HG03196 (cell line): ENCODE data around the gene MARK2.

Experiments
- ATAC-seq: cut with Tn5 transposase; IDR thresholded peaks from one replicate; pipeline ENCODE4 v1.9.1; 2021; ENCODE audit not compliant: unreplicated experiment

MARK2 gene

GRCh38 chr11:63907808-63908530 lies 69.1 kb downstream of the MARK2 start:
- no peak for ATAC-seq

DNA sequence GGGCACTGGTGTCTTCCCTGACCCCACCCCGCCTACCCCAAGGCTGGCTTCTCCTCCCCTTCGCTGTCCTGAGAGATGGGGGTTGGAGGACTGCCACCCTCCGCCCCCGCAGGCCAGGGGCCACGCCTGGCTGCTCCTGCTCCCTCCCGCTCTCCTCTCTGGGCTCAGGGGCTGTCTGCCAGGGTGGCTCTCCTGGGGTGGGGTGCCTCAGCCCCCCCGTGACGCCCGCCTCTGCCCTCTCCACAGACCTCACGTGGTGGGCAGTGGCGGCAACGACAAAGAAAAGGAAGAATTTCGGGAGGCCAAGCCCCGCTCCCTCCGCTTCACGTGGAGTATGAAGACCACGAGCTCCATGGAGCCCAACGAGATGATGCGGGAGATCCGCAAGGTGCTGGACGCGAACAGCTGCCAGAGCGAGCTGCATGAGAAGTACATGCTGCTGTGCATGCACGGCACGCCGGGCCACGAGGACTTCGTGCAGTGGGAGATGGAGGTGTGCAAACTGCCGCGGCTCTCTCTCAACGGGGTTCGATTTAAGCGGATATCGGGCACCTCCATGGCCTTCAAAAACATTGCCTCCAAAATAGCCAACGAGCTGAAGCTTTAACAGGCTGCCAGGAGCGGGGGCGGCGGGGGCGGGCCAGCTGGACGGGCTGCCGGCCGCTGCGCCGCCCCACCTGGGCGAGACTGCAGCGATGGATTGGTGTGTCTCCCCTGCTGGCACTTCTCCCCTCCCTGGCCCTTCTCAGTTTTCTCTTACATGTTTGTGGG lies 69.9 kb downstream of the MARK2 start:
- no peak for ATAC-seq

- ATAC-seq, result no peak
Observed at GRCh38 chr11:63909591-63910506, 70.9 kb downstream of the MARK2 start.

DNA sequence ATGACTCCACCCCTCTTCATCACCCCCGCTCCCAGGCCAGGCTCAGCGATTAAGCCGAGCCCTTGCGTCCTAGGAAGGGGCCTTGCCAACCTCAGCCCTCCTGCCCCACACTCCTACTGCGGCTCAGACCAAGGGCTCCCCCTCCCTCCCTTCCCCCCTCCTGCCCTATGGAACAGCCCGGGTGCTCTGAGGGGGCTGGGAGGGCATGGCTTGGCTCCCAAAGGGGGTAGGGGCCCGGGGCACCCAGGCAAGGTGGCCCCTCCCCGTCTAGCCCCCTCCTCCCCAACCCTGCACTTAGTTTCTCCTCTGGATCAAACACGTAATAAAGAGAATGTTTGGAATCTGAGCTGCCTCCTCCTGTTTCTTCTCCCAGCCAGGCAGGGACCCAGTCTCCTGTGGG lies 71.8 kb downstream of the MARK2 start:
- ATAC-seq, result no peak

DNA sequence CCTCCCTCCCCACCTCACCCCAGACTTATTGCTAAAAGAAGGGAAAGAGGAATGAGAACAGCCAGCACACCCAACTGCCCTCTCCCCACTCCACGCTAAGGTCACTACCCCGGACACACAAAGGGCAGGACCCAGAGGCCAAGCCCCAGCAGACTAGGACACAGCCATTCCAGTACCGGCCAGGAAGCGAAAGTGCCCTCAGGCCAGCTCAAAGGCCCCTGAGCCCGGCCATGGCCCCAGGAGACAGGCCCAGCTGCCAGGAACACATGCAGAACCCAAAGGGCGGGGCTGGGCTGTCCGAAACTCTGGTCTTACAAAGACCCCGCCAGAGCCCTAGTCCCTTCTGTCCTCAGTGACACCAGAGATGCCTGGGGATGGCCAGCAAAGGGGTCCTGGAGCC lies 72.5 kb downstream of the MARK2 start:
- no peak for ATAC-seq

- no peak for ATAC-seq
Observed at GRCh38 chr11:63911876-63912275, 73.0 kb downstream of the MARK2 start.

DNA sequence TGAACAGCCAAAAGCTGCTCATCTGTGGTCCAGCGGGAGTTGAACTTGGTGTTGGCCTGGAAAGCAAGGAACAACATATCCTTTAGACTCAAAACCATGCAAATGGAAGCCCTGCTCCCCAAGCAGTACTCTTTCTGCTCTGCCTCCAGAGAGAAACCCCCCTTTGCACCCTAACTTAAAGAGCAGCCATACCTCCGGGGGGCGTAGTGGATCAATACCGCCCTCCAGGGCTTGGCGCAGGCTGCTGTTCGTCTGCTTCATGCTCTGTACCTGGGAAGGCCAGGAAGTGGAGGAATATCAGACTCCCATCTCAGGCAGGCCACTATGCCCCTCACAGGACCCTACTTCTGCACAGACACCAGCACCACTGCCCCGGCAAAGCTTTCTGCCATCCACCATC lies 73.8 kb downstream of the MARK2 start:
- no peak for ATAC-seq

- no peak for ATAC-seq
Observed at GRCh38 chr11:63913866-63914830, 75.2 kb downstream of the MARK2 start.

DNA sequence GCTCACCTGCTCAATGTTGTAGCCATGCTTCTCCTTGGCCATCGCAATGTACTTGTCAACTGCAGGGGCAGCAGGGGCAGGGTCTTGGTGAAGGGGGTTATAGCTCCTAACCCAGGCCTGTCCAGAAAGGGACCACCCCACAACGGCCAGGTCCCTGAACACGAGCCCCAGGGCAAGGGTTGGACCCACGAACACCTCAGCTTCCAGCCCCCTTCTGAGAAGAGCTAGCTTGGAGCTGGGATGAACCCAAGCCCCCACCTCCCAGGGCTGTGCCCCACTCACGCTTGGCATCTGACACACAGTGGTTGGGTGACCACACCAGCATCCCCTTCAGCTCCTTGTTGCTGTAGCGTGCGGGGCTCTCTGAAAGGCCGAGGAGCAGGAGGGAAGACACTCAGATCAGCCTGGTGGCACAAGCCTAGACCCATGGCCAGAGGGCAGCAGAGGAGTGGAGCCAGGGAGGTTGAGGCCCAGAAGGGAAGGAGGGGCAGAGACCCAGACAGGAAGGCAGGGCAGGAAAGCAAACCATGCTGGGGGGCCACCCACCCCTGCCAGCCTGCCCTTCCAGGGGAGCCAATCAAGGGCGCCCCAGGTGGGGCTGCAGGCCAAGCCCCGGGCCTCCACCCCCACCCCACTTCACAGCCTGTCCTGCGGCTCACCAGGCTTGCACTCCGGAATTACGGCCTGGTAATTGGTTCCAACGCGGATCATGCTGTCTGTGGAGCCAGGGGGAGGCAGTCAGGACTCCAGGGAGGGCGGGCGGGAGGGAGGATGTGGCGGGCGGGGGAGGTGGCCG lies 76.2 kb downstream of the MARK2 start:
- ATAC-seq, result no peak

GRCh38 chr11:63915961-63916836 lies 77.3 kb downstream of the MARK2 start:
- ATAC-seq, result no peak

DNA sequence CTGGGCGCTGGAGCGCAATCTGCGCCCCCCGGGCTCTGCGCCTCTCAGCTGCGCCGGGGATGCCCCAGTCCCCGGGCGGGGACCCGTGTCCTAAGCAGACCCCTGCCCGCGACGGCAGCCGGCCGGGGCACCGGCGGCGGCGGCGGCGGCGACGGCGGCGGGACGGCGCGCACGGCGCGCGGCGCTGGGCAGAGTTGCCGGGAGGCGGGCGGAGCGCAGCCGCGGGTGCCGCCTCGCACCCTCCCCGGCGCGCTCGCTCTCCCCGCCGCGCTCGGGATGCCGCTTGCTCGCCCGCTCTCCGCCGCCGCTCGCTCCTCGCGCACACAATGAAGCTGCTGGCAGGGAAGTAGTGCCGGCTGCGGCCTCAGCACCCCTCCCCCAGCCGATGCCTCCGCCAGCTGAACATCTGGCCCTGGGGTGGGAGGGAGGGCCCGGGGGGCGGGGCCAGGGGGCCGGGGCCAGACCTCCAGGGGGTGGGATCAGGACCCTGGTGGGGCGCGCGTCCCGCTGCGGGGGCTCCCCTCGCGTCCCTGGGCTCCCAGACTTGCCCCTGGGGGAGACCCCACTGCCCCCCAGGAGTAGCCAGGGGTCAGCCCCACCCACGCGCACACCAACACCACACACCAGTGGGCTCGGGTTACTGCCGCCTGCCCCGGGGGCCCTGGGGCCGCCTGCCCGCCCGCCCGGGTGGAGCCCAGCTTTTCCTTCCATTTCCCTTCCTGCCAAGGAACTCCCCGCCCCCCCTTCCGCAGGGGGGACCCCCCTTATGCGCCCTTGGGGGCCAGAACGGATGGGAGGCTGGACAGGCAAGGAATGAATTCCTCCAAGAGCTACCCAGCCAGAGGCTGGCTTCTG lies 78.2 kb downstream of the MARK2 start, which contains the start of gene RCOR2:
Gene RCOR2, minus strand, starts transcription at position 328 of the 855 bp plus-strand sequence. CDS start 708 bp downstream, outside the sequence.
- no peak for ATAC-seq

- no peak for ATAC-seq
Observed at GRCh38 chr11:63917692-63918506, 79.0 kb downstream of the MARK2 start.

DNA sequence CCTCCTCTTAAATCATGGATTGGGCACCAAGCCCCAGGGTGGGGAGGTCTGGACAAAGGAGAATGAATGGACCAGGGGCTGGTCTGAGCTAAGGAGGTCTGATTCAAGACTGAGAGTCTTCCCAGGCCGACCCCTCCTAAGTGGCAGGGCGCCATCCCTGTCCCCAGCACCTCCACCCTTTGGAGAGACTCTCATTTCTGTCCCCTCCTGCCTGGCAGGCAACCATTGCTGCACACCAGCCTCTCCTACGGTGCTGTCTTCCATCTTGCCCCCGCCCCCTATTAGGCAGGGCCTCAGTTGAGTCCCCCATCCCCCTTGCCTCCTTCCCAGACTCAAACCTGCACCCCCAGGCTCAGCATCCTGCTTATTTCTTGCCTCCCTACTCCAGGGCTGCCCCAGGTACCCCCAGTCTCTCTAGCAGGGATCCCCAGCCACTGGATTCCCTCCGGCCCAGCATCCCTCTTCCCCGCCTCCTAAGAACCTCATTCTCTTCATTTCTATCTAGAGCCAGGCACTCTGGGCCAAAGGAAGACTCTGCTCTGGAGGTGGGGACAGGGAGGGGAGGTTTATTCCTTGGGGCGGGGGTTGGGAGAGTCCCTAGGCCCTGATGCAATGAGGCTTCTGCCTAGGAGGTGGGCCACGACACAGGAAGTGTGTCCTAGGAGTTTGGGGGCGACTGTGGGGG lies 79.7 kb downstream of the MARK2 start:
- no peak for ATAC-seq

- no peak for ATAC-seq
Observed at GRCh38 chr11:63919267-63920125, 80.6 kb downstream of the MARK2 start.
